Heart right ventricle (tissue), 16 donors: ENCODE results near the gene SRC. TPM values are rescaled to one million over a fixed set of nuclear protein-coding genes. Genes with fewer than 3 reads are reported as not detected.

Experiments used
- ATAC-seq, 8 donors: fragments of 200-7000 bp; cut with Tn5 transposase; one replicate each; pipeline ENCODE4 v1.9.1; 2020; ENCODE audit warnings: mild to moderate bottlenecking in 8 of 8, moderate library complexity in 8 of 8, moderate number of reproducible peaks in 1 of 8
- DNase-seq, 2 donors: peaks; one replicate each; pipeline ENCODE4 v3.0.0-alpha.2; 2020
- H3K27ac ChIP-seq, 10 donors: fragments of 200-600 bp; sonication (generic) in 2 of 10; one replicate each; pipeline versions ENCODE4 v1.5.0 to v1.8.0; 2020 to 2022; ENCODE audit warnings: mild to moderate bottlenecking in 3 of 10
- H3K27me3 ChIP-seq, 7 donors: fragments of 200-600 bp; one replicate each; pipeline ENCODE4 v1.8.0; 2021 to 2022; ENCODE audit warnings: mild to moderate bottlenecking in 2 of 7
- H3K36me3 ChIP-seq, 9 donors: fragments of 200-600 bp; sonication (generic) in 1 of 9; one replicate each; pipeline versions ENCODE4 v1.5.0 to v1.8.0; 2020 to 2022; ENCODE audit warnings: mild to moderate bottlenecking in 2 of 9
- H3K4me1 ChIP-seq, 9 donors: fragments of 200-600 bp; sonication (generic) in 1 of 9; one replicate each; pipeline versions ENCODE4 v1.5.0 to v1.8.0; 2020 to 2022; ENCODE audit warnings: mild to moderate bottlenecking in 4 of 9
- H3K4me3 ChIP-seq, 10 donors: fragments of 200-600 bp; sonication (generic) in 2 of 10; one replicate each; pipeline versions ENCODE4 v1.5.0 to v1.8.0; 2020 to 2022; ENCODE audit warnings: mild to moderate bottlenecking in 7 of 10, moderate library complexity in 2 of 10
- H3K9me3 ChIP-seq, 11 donors: fragments of 200-600 bp in 10 of 11; sonication (generic) in 2 of 11; one replicate each; pipeline versions ENCODE4 v1.5.0 to v1.8.0; 2013 to 2022; ENCODE audit warnings: mild to moderate bottlenecking in 2 of 11, control low read depth in 1 of 11, moderate library complexity in 1 of 11
- CTCF ChIP-seq, 9 donors: fragments of 200-600 bp; sonication (generic) in 2 of 9; IDR thresholded peaks; one replicate each; pipeline versions ENCODE4 v1.5.0 to v1.8.0; 2021 to 2022; ENCODE audit warnings: antibody characterized with exemption in 9 of 9, mild to moderate bottlenecking in 5 of 9, moderate library complexity in 1 of 9
- WGBS, 2 donors: extraction: QIAGEN DNeasy Blood & Tissue Kit; methylation state at CpG; one replicate each; pipeline ENCODE4 v1.1.7; 2013; ENCODE audit warnings: inconsistent platforms in 1 of 2; 5-methylcytosine and 5-hydroxymethylcytosine counted together
- intact Hi-C, 10 donors: fragments of 100-400 bp; cut with DNase I; formaldehyde crosslinking; loops; one replicate each; pipeline versions ENCODE4 v1.11.1 to v1.14.2; 2022
- polyA plus RNA-seq, 2 donors: library from polyadenylated mRNA; stranded (reverse); fragments of 200-250 nt; gene quantifications; one replicate each; pipeline ENCODE4 v1.2.3, GENCODE V29; 2013
- total RNA-seq, 10 donors: library from RNA; stranded (reverse); fragmentation: NEBNext Ultra II Directional in 3 of 10; extraction: Animal tissue kit (Norgen Biotek cat#: 25700) in 3 of 10; gene quantifications; one replicate each; pipeline versions ENCODE4 v1.2.1 to v1.2.4, GENCODE V29; 2021 to 2023
- donor health status: Arrhythmogenic right ventricular cardiomyopathy.
- donor health status: ischemic (EF 13 %, LVEDD 7.1; RV severe dilation, severe dysfunction).
- donor health status: healthy with polysubstance abuse.
- donor health status: DM: no; HTN: yes; CAD: no.
- donor health status: DM: no; HTN: no; CAD: no.
- donor health status: ischemic (EF 25% LVEDD 6.9; RV normal size, moderate dysfunction).
- donor health status: ischemic (EF 25% LVEDD 5.7; RV mildly dilated, moderate dysfunction).
- donor health status: healthy.
- donor health status: DM: yes; HTN: yes; CAD: no.
- donor health status: Ischemic cardiomyopathy.
- donor health status: ischemic (EF 35%, LVEDD 5.7; RV mildly dilated, moderate dysfunction).
- donor health status: nonischemic (EF 11% LVEDD 7.7; RV severe dilation, severe dysfunction).
- donor health status: DM: yes; HTN: yes; CAD: no.
- donor health status: PGD.
- donor health status: ischemic (EF 29% LVEDD 5.4; RV normal size, mild dysfunction).
- donor health status: nonischemic (EF 23%, LVEDD 6.1; RV moderate dilation, normal function).

The SRC gene
- total and polyA plus RNA-seq, 12 donors: 1.9 to 10.8 (median 4.2) TPM

GRCh38 chr20:37393863-37394542 lies 48.1 kb downstream of the SRC start:
- Histone ChIP-seq H3K4me3 (no peak overlapping the region), H3K36me3 (peaks cover 0 to 18% (median 0%) of the 10 kb centered on the region in 9 donors), H3K9me3 (no peaks in the 10 kb centered on the region), H3K27ac (no peak overlapping the region), H3K27me3 (no peaks in the 10 kb centered on the region), H3K4me1 (peaks cover 0 to 14% (median 0%) of the 10 kb centered on the region in 9 donors)
- ATAC-seq (peak in 1 of 8 donors; percentile 11), DNase-seq (no peak)
- WGBS, 2 donors: 88 to 90% methylated on average over 22 of the region's 22 CpGs
- intact Hi-C loops: no loop called here
- no peak for TF ChIP-seq CTCF (IDR thresholded peaks at IDR 0.05)

- no peaks in the 10 kb centered on the region for H3K9me3 ChIP-seq
- H3K36me3 ChIP-seq: peaks cover 0 to 18% (median 0%) of the 10 kb centered on the region in 9 donors
- WGBS, 2 donors: 89 to 91% methylated on average over 19 of the region's 19 CpGs
- H3K27me3 ChIP-seq: no peaks in the 10 kb centered on the region
- H3K4me3 ChIP-seq: no peak overlapping the region
- H3K4me1 ChIP-seq: peaks cover 0 to 14% (median 0%) of the 10 kb centered on the region in 9 donors
- ATAC-seq (no peak), DNase-seq (no peak)
- intact Hi-C loops: no loop called here
- no peak overlapping the region for H3K27ac ChIP-seq
- TF ChIP-seq CTCF (IDR thresholded peaks at IDR 0.05): no peak
Observed at GRCh38 chr20:37394543-37395409, 48.8 kb downstream of the SRC start.

GRCh38 chr20:37395410-37395797 lies 49.5 kb downstream of the SRC start:
- no peak for TF ChIP-seq CTCF (IDR thresholded peaks at IDR 0.05)
- DNase-seq (no peak), ATAC-seq (peak in 3 of 8 donors; percentile 10 to 49 (median 35))
- intact Hi-C loops: no loop called here
- Histone ChIP-seq H3K27ac (no peak overlapping the region), H3K9me3 (no peaks in the 10 kb centered on the region), H3K4me3 (no peak overlapping the region), H3K4me1 (peaks cover 0 to 14% (median 0%) of the 10 kb centered on the region in 9 donors), H3K27me3 (no peaks in the 10 kb centered on the region), H3K36me3 (peaks cover 0 to 22% (median 0%) of the 10 kb centered on the region in 9 donors)
- WGBS, 2 donors: 69 to 71% methylated on average over 9 of the region's 9 CpGs

- peak in 6 of 8 donors; percentile 36 to 81 (median 48) for ATAC-seq
- H3K36me3 ChIP-seq: peaks cover 0 to 26% (median 0%) of the 10 kb centered on the region in 9 donors
Observed at GRCh38 chr20:37395921-37396415, 50.0 kb downstream of the SRC start.

More at GRCh38 chr20:37395921-37396415, 50.0 kb downstream of the SRC start:
- 62 to 65% methylated on average over 20 to 22 of the region's 22 CpGs for WGBS, 2 donors
- Histone ChIP-seq H3K4me1 (peaks cover 0 to 14% (median 0%) of the 10 kb centered on the region in 9 donors), H3K9me3 (no peaks in the 10 kb centered on the region), H3K4me3 (no peak overlapping the region), H3K27me3 (no peaks in the 10 kb centered on the region), H3K27ac (no peak overlapping the region)
- TF ChIP-seq CTCF (IDR thresholded peaks at IDR 0.05): no peak
- intact Hi-C loops: no loop called here
- peak in 1 of 2 donors; percentile 44 for DNase-seq
